GM20431 (cell line): ENCODE measurements around the gene ARGLU1.

Experiments
- in situ Hi-C: fragments of 300-500 bp; cut with MseI, MboI; formaldehyde crosslinking; loops from one replicate; pipeline ENCODE4 v1.15.0; 2020; ENCODE audit warnings: low sequenced_read_pairs; ENCODE audit not compliant: unreplicated experiment

Gene ARGLU1

DNA sequence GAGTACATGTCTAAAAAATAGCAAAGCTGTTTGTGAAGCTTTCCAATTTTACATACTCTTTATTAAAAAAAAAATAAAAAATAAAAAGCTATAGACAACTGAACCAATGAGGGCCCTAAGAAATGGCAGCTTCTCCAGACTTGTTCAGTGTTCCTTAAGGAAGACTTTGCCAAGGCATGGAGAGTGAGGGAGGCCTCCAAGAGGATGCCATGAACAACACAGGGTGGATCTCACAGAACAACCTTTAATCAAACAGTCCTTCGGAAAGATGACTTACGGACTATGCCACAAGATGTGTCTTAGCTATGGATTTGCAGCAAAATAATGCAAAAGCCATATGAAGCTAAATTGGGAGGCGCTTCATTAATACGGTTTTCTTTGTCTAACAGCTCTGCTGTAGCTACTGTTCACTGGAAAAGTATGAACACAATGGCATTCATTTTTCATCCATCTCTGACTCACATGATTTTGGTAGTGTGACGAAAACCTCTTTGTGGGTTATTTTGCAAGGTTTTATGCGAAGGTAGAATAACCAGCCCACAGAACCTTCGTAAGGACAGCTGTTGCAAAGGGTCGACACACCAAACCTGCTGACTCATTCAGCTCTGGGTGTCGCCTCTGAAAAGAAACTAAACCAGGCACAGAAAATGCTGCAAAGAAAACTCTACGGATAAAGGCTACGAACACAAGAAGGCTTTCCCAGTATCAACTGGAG, 60.2 kb downstream of the ARGLU1 start:
- in situ Hi-C loops: no loop called here

DNA sequence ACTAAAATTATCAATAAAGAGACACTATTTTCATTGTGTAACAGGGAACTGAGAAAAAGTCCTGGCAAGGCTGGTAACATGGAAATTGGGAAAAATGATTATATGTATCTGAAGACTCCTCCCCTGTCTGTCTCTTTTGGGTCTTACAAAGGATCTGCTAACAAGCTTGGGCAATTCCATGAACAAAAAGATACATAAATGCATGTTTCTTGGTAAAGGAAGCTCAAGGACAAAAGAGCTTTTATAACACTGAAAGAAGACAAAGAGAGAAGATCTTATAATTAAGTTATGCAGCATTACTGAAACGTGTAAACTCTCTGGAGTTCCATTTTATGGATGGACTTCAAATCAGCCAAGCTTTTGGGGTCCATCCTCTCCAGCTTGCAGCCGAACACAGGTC, 61.7 kb downstream of the ARGLU1 start:
- in situ Hi-C loops: no loop called here

DNA sequence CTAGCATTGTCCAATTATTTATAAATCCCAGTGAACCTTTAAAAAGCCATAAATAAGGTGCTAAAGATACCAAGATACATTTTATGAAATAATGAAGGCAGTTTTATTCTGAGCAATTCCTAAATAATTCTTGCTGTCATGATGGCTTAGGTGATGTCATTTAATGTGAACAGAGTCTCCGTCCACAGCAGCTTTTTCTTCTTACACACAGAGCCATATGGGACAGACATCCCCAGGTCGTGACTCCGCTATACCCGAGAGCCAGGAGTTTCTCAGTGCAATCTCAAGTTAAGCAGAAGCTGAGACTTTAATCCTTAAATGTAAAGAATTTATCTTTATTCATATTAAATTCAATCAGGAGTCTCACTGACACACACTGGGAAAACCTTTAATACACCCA, 62.2 kb downstream of the ARGLU1 start:
- in situ Hi-C loops: no loop called here

DNA sequence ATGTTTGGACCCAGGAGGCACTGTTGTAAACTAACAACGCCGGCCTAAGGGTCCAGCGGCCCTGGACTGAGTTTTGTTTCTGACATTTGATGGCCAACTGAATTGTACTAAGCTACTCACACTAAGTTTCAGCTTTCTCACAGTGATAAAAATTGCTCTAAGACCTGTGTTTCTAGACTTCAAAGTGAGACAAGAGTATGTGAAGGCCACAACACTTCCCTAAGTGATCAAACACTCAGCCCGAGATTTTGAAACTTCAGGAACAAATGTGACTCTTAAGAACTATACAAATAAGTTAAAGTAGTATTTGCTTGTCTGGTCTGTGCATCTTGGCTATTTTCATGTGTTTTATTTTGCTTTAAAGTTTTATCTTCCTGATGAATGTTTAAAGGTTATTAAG, 62.6 kb downstream of the ARGLU1 start:
- in situ Hi-C loops: no loop called here

DNA sequence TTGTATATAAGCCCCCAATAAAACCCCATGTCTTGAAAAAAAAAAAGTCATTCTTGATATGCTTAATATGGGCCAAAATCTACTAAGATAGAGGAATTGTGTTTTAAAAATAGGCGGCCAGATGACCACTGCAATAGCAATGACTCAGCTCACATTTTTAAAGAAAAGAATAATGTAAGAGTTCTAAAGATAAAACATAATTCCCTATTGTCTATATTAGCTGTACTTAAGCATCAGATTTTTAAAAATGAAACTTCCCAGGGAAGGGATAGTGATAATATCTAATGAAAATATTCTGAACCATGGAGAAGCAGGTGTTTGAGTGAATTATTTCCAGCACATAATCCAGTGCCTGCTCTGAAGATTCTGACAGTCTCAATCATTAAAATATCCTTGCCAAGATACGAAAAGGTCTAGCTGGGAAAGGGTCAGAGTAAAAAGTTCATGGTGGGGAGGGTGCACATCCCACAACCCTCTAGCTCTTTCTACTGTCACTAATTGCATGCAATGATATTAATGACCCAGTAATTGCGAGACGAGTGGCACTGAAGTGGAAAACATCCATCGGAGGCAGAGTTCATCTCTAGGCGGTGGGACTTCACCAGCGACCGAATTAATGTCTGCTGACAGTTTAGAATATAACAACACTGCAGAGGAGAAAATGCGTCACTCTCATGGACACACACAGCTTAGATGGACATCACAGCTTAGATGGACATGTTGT, 64.0 kb downstream of the ARGLU1 start:
- in situ Hi-C loops: no loop called here

DNA sequence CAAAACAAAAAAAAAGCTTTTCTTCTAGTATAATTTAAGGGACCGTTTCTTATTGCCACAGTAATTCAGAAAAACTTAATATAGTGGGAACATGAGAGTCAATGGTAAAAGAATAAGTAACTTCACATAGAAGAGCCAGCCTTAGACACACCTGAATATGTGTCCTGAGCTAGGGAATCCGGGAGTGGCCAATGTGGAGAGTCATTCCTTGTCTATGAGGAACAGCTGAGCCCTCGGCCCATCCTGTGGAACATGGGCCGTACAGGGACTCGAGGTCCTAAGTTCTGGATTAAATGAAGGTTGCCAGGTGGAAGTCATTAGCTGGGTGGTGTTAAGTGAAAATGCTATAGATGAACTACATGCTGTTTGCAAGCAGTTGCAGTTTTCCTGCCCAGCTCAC, 64.7 kb downstream of the ARGLU1 start:
- in situ Hi-C loops: no loop called here

DNA sequence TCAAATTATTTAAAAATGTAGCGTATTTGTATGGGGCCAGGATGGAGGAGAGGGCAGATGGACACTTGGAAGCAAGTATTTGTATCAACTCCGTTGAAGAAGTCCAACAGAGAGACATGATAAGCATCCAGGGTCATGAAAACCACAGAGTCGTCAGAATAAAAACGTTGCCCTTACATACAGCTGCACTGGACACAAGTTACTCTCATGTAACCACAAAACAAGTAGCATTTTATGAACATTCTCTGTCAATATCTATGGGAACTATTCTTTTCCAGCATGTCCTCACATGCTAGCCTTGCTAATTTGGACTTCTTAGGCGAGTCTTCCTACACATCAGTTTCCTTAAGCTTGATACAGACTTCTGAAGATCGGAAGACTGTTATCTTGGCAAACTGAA, 67.5 kb downstream of the ARGLU1 start:
- in situ Hi-C loops: no loop called here

DNA sequence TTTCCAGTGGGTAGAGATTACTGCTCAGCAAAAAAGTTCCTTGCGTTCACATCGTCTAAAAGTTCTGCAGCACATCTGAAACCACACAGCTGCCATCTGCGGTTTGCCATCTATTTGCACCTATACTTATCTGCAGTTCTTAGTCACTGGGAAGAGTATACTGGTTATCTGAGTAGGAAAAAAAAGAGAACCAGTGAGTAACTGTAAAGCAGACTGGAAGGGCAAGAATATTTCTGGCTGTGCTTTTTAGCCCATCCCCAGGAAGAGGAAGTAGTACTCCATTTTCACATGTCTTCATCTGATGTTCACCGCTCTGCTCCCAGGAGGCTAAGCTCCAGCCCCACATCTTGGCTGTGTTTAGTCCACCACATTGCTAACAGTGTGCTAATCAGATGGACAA, 68.0 kb downstream of the ARGLU1 start:
- in situ Hi-C loops: no loop called here

DNA sequence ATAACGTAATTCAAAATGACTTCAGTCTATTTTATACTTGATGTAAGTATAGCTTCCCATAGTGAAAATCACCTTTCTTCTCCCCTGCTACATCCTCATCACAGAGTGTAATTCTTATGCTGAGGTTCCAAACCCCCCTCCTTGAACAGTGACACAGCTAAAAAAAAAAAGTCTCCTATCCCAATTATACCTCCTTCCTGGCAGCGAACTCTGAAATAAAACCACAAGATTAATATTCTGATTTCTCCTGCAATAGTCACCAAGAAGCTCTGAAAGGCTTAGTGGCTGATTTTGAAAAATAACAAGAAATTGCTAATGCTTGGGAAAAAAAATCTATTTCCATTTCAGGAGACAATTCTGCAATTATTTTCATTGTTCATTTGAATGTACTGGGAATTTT, 68.8 kb downstream of the ARGLU1 start:
- in situ Hi-C loops: no loop called here

DNA sequence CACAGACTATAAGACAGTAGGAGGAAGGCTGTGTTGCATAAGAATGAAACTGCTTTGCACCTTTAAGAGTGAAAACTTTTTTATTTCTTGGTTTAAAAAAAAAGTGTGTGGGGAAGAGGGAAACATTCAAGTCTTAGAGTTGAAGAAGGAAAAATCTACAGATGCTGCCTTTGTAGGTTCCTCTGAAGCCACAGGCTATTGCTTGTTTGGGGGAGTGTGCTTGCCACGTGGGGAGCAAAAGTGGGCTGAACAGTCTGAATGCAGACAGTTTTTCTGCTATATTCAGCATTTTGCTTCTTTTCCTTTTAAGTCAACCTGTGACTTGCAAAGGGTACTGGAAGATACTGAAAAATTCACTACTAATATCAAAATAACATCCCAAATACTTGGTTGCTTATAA, 69.4 kb downstream of the ARGLU1 start:
- in situ Hi-C loops: no loop called here

DNA sequence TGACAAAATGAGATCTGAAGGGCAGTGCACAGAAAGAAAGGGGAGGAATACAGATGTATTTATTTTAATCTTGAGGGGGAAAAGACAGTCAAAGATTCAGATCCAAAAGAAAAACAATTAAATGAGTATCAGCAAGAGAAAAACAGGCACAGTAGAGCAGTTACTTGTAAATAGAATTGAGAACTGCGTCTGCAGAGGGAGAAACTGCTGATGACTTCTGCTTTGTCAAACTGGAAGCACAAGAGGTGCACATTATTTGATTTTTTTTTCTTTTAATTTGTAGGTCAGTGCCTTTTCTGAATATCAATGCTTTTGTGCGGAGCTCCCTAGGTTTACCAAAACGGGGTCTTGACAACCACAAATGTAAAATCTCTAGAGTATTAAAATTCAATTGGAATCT, 69.8 kb downstream of the ARGLU1 start:
- in situ Hi-C loops: no loop called here

DNA sequence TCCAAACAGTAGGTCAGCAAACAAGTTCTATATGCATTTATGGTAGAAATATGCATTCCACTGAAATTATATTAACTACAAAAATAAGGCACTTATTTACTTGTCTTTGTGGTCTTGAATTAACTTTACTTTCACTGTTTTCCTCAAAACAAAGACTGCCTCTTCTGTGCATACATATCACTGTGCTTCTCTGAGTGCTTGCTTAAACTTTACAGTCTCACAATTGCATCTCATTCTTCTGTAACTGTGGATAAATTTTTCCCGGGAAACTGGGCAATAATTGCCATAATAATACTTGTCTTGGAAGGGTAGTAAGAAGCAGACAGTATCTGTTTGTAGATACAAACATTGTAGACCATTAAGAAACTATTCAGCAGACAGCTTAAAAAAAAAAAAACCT, 70.9 kb downstream of the ARGLU1 start:
- in situ Hi-C loops: no loop called here

DNA sequence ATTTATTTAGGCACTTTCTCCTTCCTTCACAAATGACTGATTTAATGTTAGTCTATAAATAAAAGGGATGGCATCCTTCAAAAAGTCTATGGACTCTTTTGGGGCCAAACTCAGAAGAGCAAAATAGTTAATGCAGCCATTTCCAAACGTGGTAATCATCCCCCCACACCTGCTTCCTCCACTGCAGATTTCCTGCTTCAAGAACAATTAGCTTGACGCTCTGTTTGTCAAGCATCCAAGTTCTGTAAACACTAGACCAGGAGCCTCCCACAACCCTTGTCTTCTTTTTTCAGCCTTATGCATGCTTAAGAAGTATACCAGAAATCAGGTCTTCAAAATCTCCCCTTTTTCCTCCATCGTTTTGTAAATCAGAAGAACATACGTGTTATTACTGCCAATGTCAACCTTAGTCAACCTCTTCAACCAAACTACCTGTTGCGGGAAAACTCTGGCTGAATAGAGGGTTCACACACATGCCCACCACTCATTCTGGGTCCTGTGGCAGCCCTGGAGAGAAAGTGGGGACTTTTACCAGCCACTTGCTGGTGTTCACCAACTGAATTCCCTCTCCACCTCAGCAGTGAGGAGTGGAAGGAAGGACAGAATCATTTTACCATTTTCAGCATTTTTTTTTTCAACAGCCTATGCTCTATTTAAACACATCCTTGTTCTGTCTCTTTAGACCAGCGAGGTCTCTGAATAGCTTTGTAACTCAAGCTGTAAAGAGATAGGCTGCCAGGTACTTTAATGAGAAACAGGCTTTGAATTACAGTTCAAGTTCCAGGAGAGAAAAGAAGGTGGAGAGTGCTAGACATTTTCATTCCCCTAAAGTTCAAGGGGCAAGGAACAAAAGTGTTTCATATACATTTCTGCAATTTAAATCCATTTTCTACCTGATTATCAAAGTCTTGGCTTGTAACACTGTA, 71.6 kb downstream of the ARGLU1 start:
- in situ Hi-C loops: no loop called here

DNA sequence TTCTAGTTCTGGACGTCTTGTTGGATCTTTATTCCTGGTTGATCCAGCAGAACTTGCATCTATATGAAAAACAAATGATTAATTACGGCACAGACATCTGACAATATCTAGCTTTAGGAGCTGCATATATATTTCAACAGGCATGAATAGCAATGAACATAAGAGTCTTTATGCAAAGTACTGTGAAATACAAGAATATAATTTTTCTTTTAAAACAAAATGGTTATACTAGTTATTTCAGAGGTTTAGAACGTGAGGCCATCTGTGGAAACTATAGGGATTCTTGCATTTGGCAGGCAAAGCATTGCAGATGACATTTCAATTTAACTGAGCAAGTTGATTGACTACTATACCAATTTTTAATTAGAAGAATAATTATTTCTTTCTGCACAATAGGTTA, 73.0 kb downstream of the ARGLU1 start:
- in situ Hi-C loops: no loop called here

DNA sequence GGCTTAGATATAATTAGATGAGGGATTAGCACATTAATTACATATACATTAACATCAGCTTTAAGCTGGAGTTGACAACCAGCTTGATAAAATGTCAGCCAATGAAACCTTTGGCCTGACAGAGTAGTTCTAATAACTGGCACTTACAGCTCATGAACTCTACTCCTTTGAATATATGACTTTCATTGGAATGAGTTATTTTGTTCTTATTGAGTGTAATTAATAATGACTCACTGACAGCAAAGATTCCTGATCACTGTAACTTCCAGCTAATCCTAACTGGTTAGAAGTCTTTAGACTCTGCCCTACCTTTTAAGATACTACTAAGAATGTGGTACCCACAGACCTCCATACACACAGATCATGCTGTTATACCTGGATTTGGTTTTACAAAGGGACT, 73.4 kb downstream of the ARGLU1 start:
- in situ Hi-C loops: no loop called here

DNA sequence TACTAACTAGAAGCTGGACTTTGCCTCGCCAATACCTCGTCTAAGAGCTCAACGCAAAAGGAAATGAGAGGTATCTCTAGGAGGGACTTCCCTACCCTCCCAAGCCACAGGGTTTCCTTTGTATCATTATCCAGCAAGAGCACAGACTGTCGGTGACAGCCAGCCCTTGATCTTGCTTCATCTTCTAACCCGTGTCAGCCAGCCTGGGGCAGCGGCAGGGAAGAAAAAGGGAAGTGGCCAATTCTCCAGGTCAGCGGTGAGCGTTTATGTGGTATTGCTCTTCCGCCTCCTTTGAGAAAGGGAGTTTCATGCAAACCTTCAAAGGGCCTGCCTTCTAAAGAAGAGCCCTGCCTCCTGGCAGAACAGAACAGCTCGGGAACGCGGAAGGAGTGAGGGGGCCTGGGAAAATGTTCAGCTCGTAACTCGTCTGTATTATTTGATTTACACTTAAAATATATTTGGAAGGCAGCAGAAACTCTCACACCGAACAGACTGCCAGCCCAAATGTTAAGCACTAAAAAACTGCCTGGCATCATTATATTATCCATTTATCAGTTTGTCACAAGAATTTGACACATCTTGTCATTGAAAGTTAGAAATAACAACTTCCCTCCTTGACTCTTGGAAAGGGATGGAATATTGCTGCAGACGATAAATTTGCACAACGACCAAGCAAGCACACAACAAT, 74.3 kb downstream of the ARGLU1 start:
- in situ Hi-C loops: no loop called here

DNA sequence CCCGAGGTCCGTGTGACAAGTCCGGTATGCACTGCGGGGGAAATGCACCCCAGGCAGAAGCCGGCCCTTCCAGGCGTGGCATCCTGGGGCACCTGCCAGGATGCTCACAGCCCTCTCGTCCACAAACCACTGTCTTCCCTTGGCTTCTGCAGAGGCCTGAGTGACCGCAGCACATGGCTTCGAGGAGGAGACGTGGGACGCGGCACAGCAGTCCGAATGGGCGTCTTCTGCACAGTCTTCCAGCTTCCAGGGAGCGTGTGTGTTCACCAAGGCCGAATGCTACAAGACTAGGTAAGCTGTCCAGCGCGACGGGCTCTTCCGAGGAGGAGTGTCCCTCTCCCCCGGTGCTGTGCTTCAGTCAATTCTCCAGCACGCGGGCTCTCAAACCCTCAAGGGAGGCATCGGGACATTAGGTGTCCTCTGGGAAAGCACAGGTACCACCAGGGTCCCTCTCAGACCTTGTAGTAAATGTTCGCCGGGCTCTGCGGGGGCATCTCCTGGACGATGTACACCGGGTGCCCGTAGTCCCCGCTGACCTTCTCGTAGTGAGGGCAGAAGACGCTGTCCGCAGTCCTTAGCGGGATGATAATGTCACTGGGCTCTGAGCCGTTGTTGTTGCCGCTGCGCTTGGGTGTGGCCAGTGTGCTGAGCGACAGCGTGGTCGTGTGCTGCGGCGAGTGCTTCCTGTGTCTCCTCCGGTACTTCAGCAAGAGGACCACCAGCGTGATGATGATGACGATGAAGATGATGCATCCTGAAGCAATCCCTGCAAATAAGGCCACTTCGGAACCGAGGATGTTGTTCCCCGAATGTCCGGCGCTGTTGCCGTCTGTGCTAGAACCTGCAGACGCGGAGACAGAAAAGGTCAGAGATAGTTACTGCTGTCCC, 75.1 kb downstream of the ARGLU1 start:
- in situ Hi-C loops: no loop called here

DNA sequence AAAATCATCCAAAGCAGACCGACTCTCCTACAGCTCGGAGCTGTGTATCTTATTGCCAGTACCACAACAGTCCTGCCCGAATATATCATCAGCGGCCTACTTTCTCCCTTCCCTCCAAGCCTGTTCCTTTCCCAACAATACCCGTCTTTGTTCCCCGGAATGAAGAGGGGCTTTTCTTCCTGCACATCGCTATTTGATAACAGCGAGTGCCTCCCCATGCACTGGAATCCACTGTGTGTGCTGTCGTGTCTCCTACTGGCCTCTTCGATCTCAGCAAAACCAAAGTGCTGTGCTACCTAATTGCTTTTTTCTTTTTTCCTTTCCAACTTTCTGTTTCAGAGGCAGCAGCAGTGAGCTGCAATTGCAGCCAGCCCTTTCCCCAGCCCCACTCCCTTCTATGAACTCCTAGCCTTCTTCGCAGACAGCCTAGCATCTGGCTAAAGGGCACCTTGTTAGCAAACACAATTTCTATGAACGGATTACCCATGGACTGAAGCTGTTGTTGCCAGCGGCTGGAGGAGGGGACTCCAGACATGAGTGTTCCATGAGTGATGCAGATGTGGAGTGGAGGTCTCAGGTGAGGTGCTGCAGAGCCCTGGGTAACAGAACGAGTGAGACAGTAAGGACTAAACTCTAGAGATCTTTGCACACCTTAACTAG, 75.9 kb downstream of the ARGLU1 start:
- in situ Hi-C loops: no loop called here
